Keratinocyte (primary cell): ENCODE measurements around the gene GLI3.

Source experiments
- EZH2 ChIP-seq: IDR thresholded peaks from one replicate; pipeline ENCODE4 v1.6.1; 2012; ENCODE audit warnings: inconsistent platforms, mild to moderate bottlenecking, low read length, moderate library complexity
- TF ChIP-seq, protein P1 (sequence below), 3 experiments: IDR thresholded peaks in 1 of 3; conservative IDR thresholded peaks in 1 of 3; optimal IDR thresholded peaks in 1 of 3; 2 replicates in 2 of 3; 3 replicates in 1 of 3; pipeline versions ENCODE3 to v1.5.1; 2011; ENCODE audit warnings: low read length in 3 of 3, mild to moderate bottlenecking in 3 of 3, moderate library complexity in 2 of 3, control low read depth in 1 of 3, inconsistent platforms in 1 of 3; ENCODE audit not compliant: insufficient read depth in 2 of 3; ENCODE audit errors: extremely low read depth in 1 of 3

DNA sequence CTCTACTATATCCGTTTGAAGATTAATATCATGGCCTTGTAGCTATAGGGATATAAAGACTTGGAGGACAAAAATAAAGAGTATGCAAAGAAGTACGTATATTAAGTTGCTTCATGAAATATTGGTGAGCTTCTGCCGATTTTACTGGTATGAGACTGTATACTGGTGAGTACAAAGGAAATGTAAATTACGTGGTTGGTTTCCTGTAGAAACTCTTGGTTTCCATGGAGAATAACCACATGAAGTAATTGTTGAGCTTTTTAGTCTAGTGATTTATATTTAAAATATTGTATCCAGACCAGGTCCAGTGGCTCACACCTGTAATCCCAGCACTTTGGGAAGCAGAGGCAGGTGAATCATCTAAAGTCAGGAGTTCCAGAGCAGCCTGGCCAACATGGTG lies 32.2 kb upstream of the GLI3 start:
- TF ChIP-seq, protein P1, sequence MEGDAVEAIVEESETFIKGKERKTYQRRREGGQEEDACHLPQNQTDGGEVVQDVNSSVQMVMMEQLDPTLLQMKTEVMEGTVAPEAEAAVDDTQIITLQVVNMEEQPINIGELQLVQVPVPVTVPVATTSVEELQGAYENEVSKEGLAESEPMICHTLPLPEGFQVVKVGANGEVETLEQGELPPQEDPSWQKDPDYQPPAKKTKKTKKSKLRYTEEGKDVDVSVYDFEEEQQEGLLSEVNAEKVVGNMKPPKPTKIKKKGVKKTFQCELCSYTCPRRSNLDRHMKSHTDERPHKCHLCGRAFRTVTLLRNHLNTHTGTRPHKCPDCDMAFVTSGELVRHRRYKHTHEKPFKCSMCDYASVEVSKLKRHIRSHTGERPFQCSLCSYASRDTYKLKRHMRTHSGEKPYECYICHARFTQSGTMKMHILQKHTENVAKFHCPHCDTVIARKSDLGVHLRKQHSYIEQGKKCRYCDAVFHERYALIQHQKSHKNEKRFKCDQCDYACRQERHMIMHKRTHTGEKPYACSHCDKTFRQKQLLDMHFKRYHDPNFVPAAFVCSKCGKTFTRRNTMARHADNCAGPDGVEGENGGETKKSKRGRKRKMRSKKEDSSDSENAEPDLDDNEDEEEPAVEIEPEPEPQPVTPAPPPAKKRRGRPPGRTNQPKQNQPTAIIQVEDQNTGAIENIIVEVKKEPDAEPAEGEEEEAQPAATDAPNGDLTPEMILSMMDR (optimal IDR thresholded peaks at IDR 0.05 in 1 of 3, IDR thresholded peaks at IDR 0.05 in 1 of 3, conservative IDR thresholded peaks at IDR 0.05 in 1 of 3; ENCODE audit: extremely low read depth in 1 of 3, insufficient read depth in 2 of 3, low read length in 3 of 3) = no peak
- TF ChIP-seq EZH2 = no peak
